Bronchial epithelial cell (primary cell): ENCODE measurements around the gene HAL. TPM values are rescaled to one million over a fixed set of nuclear protein-coding genes. Genes with fewer than 3 reads are reported as not detected.

ENCODE experiments used
- DNase-seq: peaks from one replicate; pipeline ENCODE4 v3.0.0-alpha.2; 2010; ENCODE audit warnings: low read depth
- FAIRE-seq: peaks from 2 replicates; lab custom pipeline; 2011; peaks lifted over from hg19 to GRCh38; lab: Jason Lieb, UNC
- H3K27me3 ChIP-seq: 2 replicates; pipeline ENCODE4 v1.5.1; 2011; ENCODE audit warnings: low read length; ENCODE audit not compliant: control insufficient read depth, insufficient read depth
- H3K36me3 ChIP-seq: 2 replicates; pipeline ENCODE4 v1.5.1; 2011; ENCODE audit warnings: low read length; ENCODE audit not compliant: control insufficient read depth, insufficient read depth
- H3K4me3 ChIP-seq: 2 replicates; pipeline ENCODE4 v1.5.1; 2011; ENCODE audit warnings: mild to moderate bottlenecking, low read depth, low read length, control low read depth
- total RNA-seq: library from RNA; depleted of rRNA; stranded (reverse); fragments of >200 nt; gene quantifications from 2 replicates; pipeline ENCODE4 v1.2.1, GENCODE V29; 2014
- TF ChIP-seq, protein P1 (sequence below): IDR thresholded peaks from 2 replicates; pipeline ENCODE4 v1.5.1; 2011; ENCODE audit warnings: mild to moderate bottlenecking, moderate library complexity, low read length, control low read depth, inconsistent platforms; ENCODE audit not compliant: insufficient read depth, severe bottlenecking

Gene HAL
- total RNA-seq, 1 donor from 2014 or later: 0.79 TPM

DNA sequence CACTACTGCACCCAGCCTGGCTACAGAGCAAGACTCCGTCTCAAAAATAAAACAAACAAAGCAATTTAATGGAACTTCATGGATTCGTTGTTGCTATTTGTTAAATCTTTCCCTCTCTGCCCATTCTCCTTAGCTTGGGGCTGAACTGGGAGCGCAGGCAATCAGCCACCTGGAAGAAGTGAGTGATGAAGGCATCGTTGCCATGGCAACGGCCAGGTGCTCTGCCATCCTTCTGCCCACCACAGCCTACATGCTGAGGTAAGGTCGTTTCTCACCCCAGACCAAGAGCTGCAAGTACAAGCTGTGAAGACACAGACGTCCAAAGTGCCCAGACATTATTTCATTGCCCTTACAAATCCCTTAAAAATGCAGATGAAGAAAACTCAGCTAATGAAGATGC lies 33.9 kb downstream of the HAL start:
- DNase-seq (no peak), FAIRE-seq (no peak)
- Histone ChIP-seq H3K36me3 (no peaks in the 10 kb centered on the region), H3K4me3 (no peak overlapping the region), H3K27me3 (no peaks in the 10 kb centered on the region)
- TF ChIP-seq, protein P1, sequence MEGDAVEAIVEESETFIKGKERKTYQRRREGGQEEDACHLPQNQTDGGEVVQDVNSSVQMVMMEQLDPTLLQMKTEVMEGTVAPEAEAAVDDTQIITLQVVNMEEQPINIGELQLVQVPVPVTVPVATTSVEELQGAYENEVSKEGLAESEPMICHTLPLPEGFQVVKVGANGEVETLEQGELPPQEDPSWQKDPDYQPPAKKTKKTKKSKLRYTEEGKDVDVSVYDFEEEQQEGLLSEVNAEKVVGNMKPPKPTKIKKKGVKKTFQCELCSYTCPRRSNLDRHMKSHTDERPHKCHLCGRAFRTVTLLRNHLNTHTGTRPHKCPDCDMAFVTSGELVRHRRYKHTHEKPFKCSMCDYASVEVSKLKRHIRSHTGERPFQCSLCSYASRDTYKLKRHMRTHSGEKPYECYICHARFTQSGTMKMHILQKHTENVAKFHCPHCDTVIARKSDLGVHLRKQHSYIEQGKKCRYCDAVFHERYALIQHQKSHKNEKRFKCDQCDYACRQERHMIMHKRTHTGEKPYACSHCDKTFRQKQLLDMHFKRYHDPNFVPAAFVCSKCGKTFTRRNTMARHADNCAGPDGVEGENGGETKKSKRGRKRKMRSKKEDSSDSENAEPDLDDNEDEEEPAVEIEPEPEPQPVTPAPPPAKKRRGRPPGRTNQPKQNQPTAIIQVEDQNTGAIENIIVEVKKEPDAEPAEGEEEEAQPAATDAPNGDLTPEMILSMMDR: no peak

GRCh38 chr12:95960241-95960640 lies 35.9 kb downstream of the HAL start:
- H3K27me3 ChIP-seq: no peaks in the 10 kb centered on the region
- TF ChIP-seq, protein P1: no peak
- no peak overlapping the region for H3K4me3 ChIP-seq
- FAIRE-seq (no peak), DNase-seq (no peak)
- no peaks in the 10 kb centered on the region for H3K36me3 ChIP-seq

DNA sequence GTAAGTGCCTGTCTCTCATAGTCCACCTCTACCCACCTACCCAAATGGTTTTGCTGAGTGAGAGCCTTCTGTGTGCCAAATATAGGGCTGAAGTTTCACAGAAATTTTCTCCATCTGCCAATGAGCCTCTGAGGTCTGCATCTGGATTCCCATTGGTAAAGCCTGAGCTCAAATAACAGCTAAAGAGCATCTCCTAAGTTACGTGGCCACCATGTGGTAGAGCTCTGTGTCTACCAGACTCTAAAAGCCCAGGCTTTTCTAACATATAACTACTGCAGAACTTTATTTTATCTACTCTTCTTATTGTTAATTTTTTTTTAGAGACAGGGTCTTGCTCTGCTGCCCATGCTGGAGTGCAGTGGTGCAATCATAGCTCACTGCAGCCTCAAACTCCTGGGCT lies 37.0 kb downstream of the HAL start:
- FAIRE-seq: no peak
- TF ChIP-seq, protein P1: no peak
- DNase-seq: no peak
- Histone ChIP-seq H3K4me3 (no peak overlapping the region), H3K36me3 (no peaks in the 10 kb centered on the region), H3K27me3 (no peaks in the 10 kb centered on the region)

DNA sequence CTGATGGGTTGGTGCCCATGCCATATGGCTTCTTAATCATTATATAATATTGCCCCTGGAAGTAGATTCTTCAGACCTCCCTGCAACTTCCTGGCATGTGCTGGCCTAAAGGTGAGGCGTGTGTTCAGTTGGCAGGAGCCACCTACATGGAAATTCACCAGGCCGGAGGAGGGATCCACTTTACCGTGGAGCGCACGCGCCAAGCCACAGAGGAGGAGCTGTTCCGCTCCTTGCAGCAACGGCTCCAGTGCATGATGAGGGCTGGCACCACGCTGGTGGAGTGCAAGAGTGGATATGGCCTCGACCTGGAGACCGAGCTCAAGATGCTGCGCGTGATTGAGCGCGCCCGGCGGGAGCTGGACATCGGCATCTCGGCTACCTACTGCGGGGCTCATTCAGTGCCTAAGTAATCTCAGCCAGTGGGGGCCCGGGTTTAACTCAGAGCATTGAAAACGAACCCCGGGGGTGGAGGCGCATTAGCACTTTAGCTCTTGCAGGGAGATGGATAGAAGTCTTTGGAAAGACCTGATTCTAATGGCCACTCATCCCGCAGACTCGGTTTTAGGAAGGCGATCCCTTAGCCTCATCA lies 39.5 kb downstream of the HAL start:
- no peak for DNase-seq
- TF ChIP-seq, protein P1: no peak
- no peak for FAIRE-seq
- Histone ChIP-seq H3K4me3 (no peak overlapping the region), H3K27me3 (no peaks in the 10 kb centered on the region), H3K36me3 (no peaks in the 10 kb centered on the region)

GRCh38 chr12:95955549-95956159 lies 40.5 kb downstream of the HAL start:
- Histone ChIP-seq H3K36me3 (no peaks in the 10 kb centered on the region), H3K4me3 (no peak overlapping the region), H3K27me3 (no peaks in the 10 kb centered on the region)
- TF ChIP-seq, protein P1: no peak
- no peak for FAIRE-seq
- DNase-seq: no peak
